HepG2 (cell line): ENCODE measurements around the gene MYO9A. TPM values are rescaled to one million over a fixed set of nuclear protein-coding genes. Genes with fewer than 3 reads are reported as not detected.

Experiments
- GATA4 ChIP-seq: sonication (generic); IDR thresholded peaks from 2 replicates; pipeline ENCODE4 v1.6.1; 2016; ENCODE audit warnings: antibody characterized with exemption, low read depth, borderline replicate concordance
- HDAC2 ChIP-seq: sonication (generic); formaldehyde crosslinking; IDR thresholded peaks from 2 replicates; pipeline ENCODE4 v1.4.0; 2020; ENCODE audit warnings: missing genetic modification reagents
- NFAT5 ChIP-seq: sonication (generic); formaldehyde crosslinking; IDR thresholded peaks from 2 replicates; pipeline ENCODE4 v1.4.0; 2020; ENCODE audit warnings: missing genetic modification reagents
- RORA ChIP-seq: sonication (generic); formaldehyde crosslinking; IDR thresholded peaks from 2 replicates; pipeline ENCODE4 v1.5.0; 2020; ENCODE audit warnings: mild to moderate bottlenecking, missing genetic modification reagents, moderate library complexity
- RXRA ChIP-seq: sonication (generic); formaldehyde crosslinking; IDR thresholded peaks from 2 replicates; pipeline ENCODE4 v1.5.1; 2020; ENCODE audit warnings: missing genetic modification reagents
- ZBTB4 ChIP-seq: sonication (generic); formaldehyde crosslinking; IDR thresholded peaks from 2 replicates; pipeline ENCODE4 v1.4.0; 2020; ENCODE audit warnings: missing genetic modification reagents, mild to moderate bottlenecking, borderline replicate concordance
- ZNF264 ChIP-seq: sonication (generic); formaldehyde crosslinking; IDR thresholded peaks from 2 replicates; pipeline ENCODE4 v1.4.0; 2020; ENCODE audit warnings: missing genetic modification reagents
- polyA plus RNA-seq, 8 experiments: library from polyadenylated mRNA; depleted of rRNA in 3 of 8; stranded (reverse) in 7 of 8; unstranded in 1 of 8; fragments of >200 nt; fragmentation: Illumina TruSeq in 4 of 8; extraction: Trizol in 4 of 8; gene quantifications; 2 replicates each; pipeline versions ENCODE4 v1.2.1 to v1.2.3, GENCODE V29; 2011 to 2016; ENCODE audit warnings: low read depth in 4 of 8, missing spikeins in 1 of 8, mixed read lengths in 1 of 8; ENCODE audit not compliant: insufficient read depth in 1 of 8
- total RNA-seq, 5 experiments: library from RNA; depleted of rRNA; stranded (reverse); fragments of >200 nt; fragmentation: Illumina TruSeq; extraction: Trizol; gene quantifications; 2 replicates each; pipeline ENCODE4 v1.2.3, GENCODE V29; 2016; ENCODE audit warnings: low read depth in 1 of 5
- TF ChIP-seq, protein P1 (sequence below): sonication (generic); formaldehyde crosslinking; IDR thresholded peaks from 2 replicates; pipeline ENCODE4 v1.4.0; 2020; ENCODE audit warnings: missing genetic modification reagents

MYO9A gene
- total and polyA plus RNA-seq, 2 of the 13 experiments (the other 11 are each of a cell fraction or from before 2014, with no cell fraction given) = 4.8 to 15.3 TPM

GRCh38 chr15:71951134-71951533, 166.8 kb downstream of the MYO9A start (continued):
- TF ChIP-seq, protein P1, sequence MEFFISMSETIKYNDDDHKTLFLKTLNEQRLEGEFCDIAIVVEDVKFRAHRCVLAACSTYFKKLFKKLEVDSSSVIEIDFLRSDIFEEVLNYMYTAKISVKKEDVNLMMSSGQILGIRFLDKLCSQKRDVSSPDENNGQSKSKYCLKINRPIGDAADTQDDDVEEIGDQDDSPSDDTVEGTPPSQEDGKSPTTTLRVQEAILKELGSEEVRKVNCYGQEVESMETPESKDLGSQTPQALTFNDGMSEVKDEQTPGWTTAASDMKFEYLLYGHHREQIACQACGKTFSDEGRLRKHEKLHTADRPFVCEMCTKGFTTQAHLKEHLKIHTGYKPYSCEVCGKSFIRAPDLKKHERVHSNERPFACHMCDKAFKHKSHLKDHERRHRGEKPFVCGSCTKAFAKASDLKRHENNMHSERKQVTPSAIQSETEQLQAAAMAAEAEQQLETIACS = no peak
- TF ChIP-seq GATA4 (no peak), ZNF264 (CRISPR knock-in tag) (no peak), NFAT5 (no peak), RXRA (CRISPR knock-in tag) (no peak), HDAC2 (CRISPR knock-in tag) (no peak), ZBTB4 (CRISPR knock-in tag) (no peak), RORA (CRISPR knock-in tag) (no peak)
